Panc1 (cell line): ENCODE data around the gene MLF1.

Source experiments
- POLR2AphosphoS5 ChIP-seq: IDR thresholded peaks from 2 replicates; pipeline ENCODE4 v1.6.1; 2012; ENCODE audit warnings: mild to moderate bottlenecking, low read depth, low read length, moderate library complexity
- REST ChIP-seq, 2 experiments: IDR thresholded peaks; 2 replicates each; pipeline ENCODE4 v1.6.1; 2011 to 2012; ENCODE audit warnings: low read depth in 2 of 2, control low read depth in 1 of 2, low read length in 1 of 2, mild to moderate bottlenecking in 1 of 2, moderate library complexity in 1 of 2; ENCODE audit not compliant: insufficient read depth in 1 of 2
- TCF7L2 ChIP-seq: IDR thresholded peaks from 2 replicates; pipeline ENCODE4 v1.6.1; 2011; ENCODE audit warnings: mild to moderate bottlenecking, low read depth, low read length, inconsistent platforms
- TF ChIP-seq, protein P1 (sequence below): fragments of 450-650 bp; IDR thresholded peaks from 2 replicates; pipeline ENCODE4 v1.5.1; 2017; ENCODE audit warnings: mild to moderate bottlenecking

GRCh38 chr3:158540066-158540465, 30.9 kb upstream of the MLF1 start:
- TF ChIP-seq, protein P1, sequence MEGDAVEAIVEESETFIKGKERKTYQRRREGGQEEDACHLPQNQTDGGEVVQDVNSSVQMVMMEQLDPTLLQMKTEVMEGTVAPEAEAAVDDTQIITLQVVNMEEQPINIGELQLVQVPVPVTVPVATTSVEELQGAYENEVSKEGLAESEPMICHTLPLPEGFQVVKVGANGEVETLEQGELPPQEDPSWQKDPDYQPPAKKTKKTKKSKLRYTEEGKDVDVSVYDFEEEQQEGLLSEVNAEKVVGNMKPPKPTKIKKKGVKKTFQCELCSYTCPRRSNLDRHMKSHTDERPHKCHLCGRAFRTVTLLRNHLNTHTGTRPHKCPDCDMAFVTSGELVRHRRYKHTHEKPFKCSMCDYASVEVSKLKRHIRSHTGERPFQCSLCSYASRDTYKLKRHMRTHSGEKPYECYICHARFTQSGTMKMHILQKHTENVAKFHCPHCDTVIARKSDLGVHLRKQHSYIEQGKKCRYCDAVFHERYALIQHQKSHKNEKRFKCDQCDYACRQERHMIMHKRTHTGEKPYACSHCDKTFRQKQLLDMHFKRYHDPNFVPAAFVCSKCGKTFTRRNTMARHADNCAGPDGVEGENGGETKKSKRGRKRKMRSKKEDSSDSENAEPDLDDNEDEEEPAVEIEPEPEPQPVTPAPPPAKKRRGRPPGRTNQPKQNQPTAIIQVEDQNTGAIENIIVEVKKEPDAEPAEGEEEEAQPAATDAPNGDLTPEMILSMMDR = no peak
- TF ChIP-seq REST (IDR thresholded peaks at IDR 0.05; ENCODE audit: insufficient read depth in 1 of 2, low read depth in 2 of 2, low read length in 1 of 2) (no peak), POLR2AphosphoS5 (no peak), TCF7L2 (no peak)
